GM12878 (cell line): ENCODE results near the gene WDR93. TPM values are rescaled to one million over a fixed set of nuclear protein-coding genes. Genes with fewer than 3 reads are reported as not detected.
A peak's percentile ranks its signal among the peaks of the same experiment; 100 is the strongest.

Source experiments
- ATAC-seq: fragments of 200-7000 bp; cut with Tn5 transposase; 3 replicates; pipeline ENCODE4 v1.9.1; 2020; ENCODE audit warnings: mild to moderate bottlenecking, moderate library complexity
- BruUV-seq: library from RNA; stranded (reverse); fragments of 400-500 nt; replicated peaks from 2 replicates; lab custom pipeline; 2021; lab: Mats Ljungman, UMichigan
- CTCF ChIA-PET: fragments of 300-600 bp; sonication (Branson Sonifier 250); formaldehyde crosslinking; extraction: SDS; loops from one replicate; lab custom pipeline; 2021; ENCODE audit warnings: inconsistent platforms; lab: Yijun Ruan, JAX
- POLR2A ChIA-PET: fragments of 350-600 bp; formaldehyde crosslinking; extraction: SDS; loops from one replicate; lab custom pipeline; 2021; ENCODE audit warnings: inconsistent platforms; lab: Charles Lee
- RAD21 ChIA-PET: fragments of 300-600 bp; sonication (Branson Sonifier 250); formaldehyde crosslinking; loops from one replicate; lab custom pipeline; 2023; ENCODE audit warnings: antibody characterized with exemption; ENCODE audit not compliant: unreplicated experiment; lab: Charles Lee
- SMC1A ChIA-PET: fragments of 300-600 bp; sonication (Branson Sonifier 250); formaldehyde crosslinking; loops from one replicate; lab custom pipeline; 2023; ENCODE audit not compliant: unreplicated experiment, uncharacterized antibody; lab: Charles Lee
- DNase-seq: peaks from one replicate; pipeline ENCODE4 v3.0.0-alpha.2; 2011; ENCODE audit warnings: low read depth, low spot score
- FAIRE-seq: peaks from 3 replicates; lab custom pipeline; 2011; peaks lifted over from hg19 to GRCh38; lab: Jason Lieb, UNC
- H2AFZ ChIP-seq: 2 replicates; pipeline ENCODE4 v1.6.0; 2011; ENCODE audit warnings: low read depth, low read length, control low read depth; ENCODE audit not compliant: control insufficient read depth
- H3K27ac ChIP-seq: 2 replicates; pipeline ENCODE4 v1.5.1; 2011; ENCODE audit warnings: control low read depth; ENCODE audit not compliant: control insufficient read depth, insufficient read depth
- H3K27me3 ChIP-seq, 2 experiments: replicated peaks in 1 of 2; 2 replicates each; pipeline versions ENCODE4 v1.6.0 to v1.6.1; 2011; ENCODE audit warnings: low read length in 1 of 2; ENCODE audit not compliant: control insufficient read depth in 2 of 2, insufficient read depth in 2 of 2
- H3K36me3 ChIP-seq, 2 experiments: 2 replicates each; pipeline ENCODE4 v1.5.1; 2011; ENCODE audit warnings: low read length in 1 of 2; ENCODE audit not compliant: control insufficient read depth in 2 of 2, insufficient read depth in 2 of 2
- H3K4me1 ChIP-seq: 2 replicates; pipeline ENCODE4 v1.6.1; 2011; ENCODE audit warnings: mild to moderate bottlenecking, low read length, moderate library complexity, mixed read lengths; ENCODE audit not compliant: control insufficient read depth, insufficient read depth
- H3K4me2 ChIP-seq: 2 replicates; pipeline ENCODE4 v1.6.0; 2011; ENCODE audit warnings: control low read depth; ENCODE audit not compliant: control insufficient read depth, insufficient read depth
- H3K4me3 ChIP-seq: fragments of 200-600 bp; sonication (generic); 2 replicates; pipeline ENCODE4 v1.5.1; 2016
- H3K79me2 ChIP-seq: 2 replicates; pipeline ENCODE4 v1.6.0; 2011; ENCODE audit warnings: low read length; ENCODE audit not compliant: control insufficient read depth, insufficient read depth
- H3K9ac ChIP-seq: 2 replicates; pipeline ENCODE4 v1.8.0; 2011; ENCODE audit warnings: low read length, control low read depth, mixed read lengths; ENCODE audit not compliant: control insufficient read depth, insufficient read depth
- H3K9me3 ChIP-seq: replicated peaks from 3 replicates; pipeline ENCODE4 v1.5.1; 2011; ENCODE audit warnings: mild to moderate bottlenecking, low read length; ENCODE audit not compliant: control insufficient read depth, insufficient read depth
- H4K20me1 ChIP-seq: 2 replicates; pipeline ENCODE4 v1.6.0; 2011; ENCODE audit not compliant: control insufficient read depth, insufficient read depth
- BHLHE40 ChIP-seq, 2 experiments: fragments of 450-650 bp in 1 of 2; IDR thresholded peaks; 2 replicates each; pipeline ENCODE4 v1.6.1; 2011 to 2017; ENCODE audit warnings: low read depth in 2 of 2, borderline replicate concordance in 1 of 2, improper control_type of control experiment in 1 of 2, low read length in 1 of 2, mild to moderate bottlenecking in 1 of 2
- DPF2 ChIP-seq: fragments of 450-650 bp; IDR thresholded peaks from 2 replicates; pipeline ENCODE4 v1.6.1; 2017; ENCODE audit warnings: mild to moderate bottlenecking
- EZH2 ChIP-seq: IDR thresholded peaks from 2 replicates; pipeline ENCODE4 v1.6.1; 2012; ENCODE audit warnings: low read depth, mild to moderate bottlenecking, control low read depth, inconsistent platforms, low read length, borderline replicate concordance; ENCODE audit not compliant: control insufficient read depth
- GABPA ChIP-seq: IDR thresholded peaks from 2 replicates; pipeline ENCODE4 v1.6.1; 2014; ENCODE audit warnings: antibody characterized with exemption, low read depth, mild to moderate bottlenecking, inconsistent platforms
- IKZF1 ChIP-seq: fragments of 450-650 bp; conservative IDR thresholded peaks from 2 replicates; pipeline ENCODE4 v1.6.1; 2017; ENCODE audit warnings: antibody characterized with exemption, mild to moderate bottlenecking
- LARP7 ChIP-seq: fragments of 450-650 bp; IDR thresholded peaks from 2 replicates; pipeline ENCODE4 v1.6.1; 2017; ENCODE audit warnings: mild to moderate bottlenecking
- MAX ChIP-seq: IDR thresholded peaks from 2 replicates; pipeline ENCODE4 v1.6.1; 2012; ENCODE audit warnings: low read depth, low read length, improper control_type of control experiment
- NFYA ChIP-seq: IDR thresholded peaks from 2 replicates; pipeline ENCODE4 v1.6.1; 2011; ENCODE audit warnings: low read depth, mild to moderate bottlenecking, low read length, improper control_type of control experiment, borderline replicate concordance
- REST ChIP-seq: IDR thresholded peaks from 2 replicates; pipeline ENCODE4 v1.6.1; 2012; ENCODE audit warnings: mild to moderate bottlenecking, low read depth, low read length
- RUNX3 ChIP-seq: IDR thresholded peaks from 2 replicates; pipeline ENCODE4 v1.6.1; 2012; ENCODE audit warnings: low read length, inconsistent platforms
- TCF7 ChIP-seq: IDR thresholded peaks from 2 replicates; pipeline ENCODE4 v1.6.1; 2014; ENCODE audit warnings: antibody characterized with exemption, borderline replicate concordance
- ZNF687 ChIP-seq: fragments of 450-650 bp; IDR thresholded peaks from 2 replicates; pipeline ENCODE4 v1.6.1; 2017; ENCODE audit warnings: mild to moderate bottlenecking, moderate library complexity
- WGBS: methylation state at CpG from one replicate; pipeline ENCODE4 v1.1.6; 2016; ENCODE audit warnings: low lambda C conversion rate; ENCODE audit not compliant: insufficient replicate concordance, insufficient coverage; ENCODE audit errors: missing lambda C conversion rate; 5-methylcytosine and 5-hydroxymethylcytosine counted together
- in situ Hi-C: fragments of 300-500 bp; cut with MboI; formaldehyde crosslinking; loops from 9 replicates; pipeline ENCODE4 v1.14.3; 2018; ENCODE audit warnings: mixed read lengths
- intact Hi-C: fragments of 100-400 bp; cut with micrococcal nuclease; formaldehyde crosslinking; loops from one replicate; pipeline ENCODE4 v1.14.2; 2022; ENCODE audit not compliant: unreplicated experiment
- polyA plus RNA-seq, 11 experiments: library from polyadenylated mRNA; depleted of rRNA in 4 of 11; unstranded in 6 of 11; stranded (reverse) in 5 of 11; fragments of >200 nt; fragmentation: Nextera tagmentation in 4 of 11; fragmentation: Illumina TruSeq in 1 of 11; extraction: Ambion mirVana in 4 of 11; extraction: Trizol in 1 of 11; gene quantifications; 1 replicate in 1 of 11; 2 replicates in 10 of 11; pipeline versions ENCODE4 v1.2.1 to v1.2.3, GENCODE V29; 2011 to 2016; ENCODE audit warnings: inconsistent platforms in 2 of 11, missing spikeins in 2 of 11, low read depth in 1 of 11
- total RNA-seq, 4 experiments: library from RNA; depleted of rRNA in 3 of 4; stranded (reverse); fragments of >200 nt in 3 of 4; fragmentation: Illumina TruSeq in 1 of 4; extraction: Trizol in 1 of 4; gene quantifications; 2 replicates each; pipeline versions ENCODE4 v1.2.1 to v1.2.3, GENCODE V29; 2013 to 2021

Gene WDR93
- total and polyA plus RNA-seq, 10 of the 15 experiments (the other 5 are each of a cell fraction or from before 2014, with no cell fraction given), result not detected

GRCh38 chr15:89775815-89776214 is 85.2 kb downstream of the WDR93 start (continued):
- no peak for TF ChIP-seq EZH2
- TF ChIP-seq NFYA, result no peak
- no peak for TF ChIP-seq RUNX3
- no peak for TF ChIP-seq GABPA

- H3K4me2 ChIP-seq, result peak within 1 kb of the TSS; percentile 92
- no peaks in the 10 kb centered on the region for H3K36me3 ChIP-seq
- no peak for DNase-seq
- H4K20me1 ChIP-seq, result no peaks in the 10 kb centered on the region
- no peaks in the 10 kb centered on the region for H3K9me3 ChIP-seq
- no TSS peak for BruUV-seq
- H3K79me2 ChIP-seq, result no peaks in the 10 kb centered on the region
- H3K4me1 ChIP-seq, result peaks cover 21% of the 10 kb centered on the region
- peak; percentile 88 for ATAC-seq
- ChIA-PET SMC1A (no interaction called here), CTCF (interaction anchor here (0.6 to 7.0 kb wide), 3 partner anchors 15 to 660 kb away, joined by 3 to 40 read pairs (median 9); no protein-coding TSS in a partner anchor), POLR2A (no interaction called here), RAD21 (interaction anchor here (1.2 kb wide), 1 partner anchor 26 kb away, joined by 3 read pairs; no protein-coding TSS in a partner anchor)
- intact Hi-C loops (no loop called here), in situ Hi-C loops (no loop called here)
- peak within 1 kb of the TSS; percentile 57; the same call in 1 of the 2 replicates for H3K4me3 ChIP-seq
- peak within 1 kb of the TSS; percentile 94 for H2AFZ ChIP-seq
- no peak within 1 kb of the TSS; the same call in 1 of the 2 replicates for H3K9ac ChIP-seq
- no peaks in the 10 kb centered on the region for H3K27me3 ChIP-seq
- H3K27ac ChIP-seq, result no peak within 1 kb of the TSS
- WGBS, result 16% methylated on average over 70 of the region's 82 CpGs
- FAIRE-seq, result peak; percentile 84
- TF ChIP-seq DPF2 (peak; percentile 22; the same call in 1 of the 2 replicates), REST (peak; percentile 51; the same call in 1 of the 2 replicates), MAX (0 out of 2 replicates have a peak, but pooled peaks have one; percentile 40), LARP7 (peak; percentile 44; the same call in 1 of the 2 replicates), TCF7 (no peak), IKZF1 (peak; percentile 78), BHLHE40 (IDR thresholded peaks at IDR 0.05; ENCODE audit: borderline replicate concordance in 1 of 2, low read depth in 2 of 2, low read length in 1 of 2) (peak in 1 of 2 experiments; percentile 67; a peak in 2 of 4 replicates), ZNF687 (no peak)
Observed at GRCh38 chr15:89776274-89777072, 85.9 kb downstream of the WDR93 start, which contains the start of gene MESP2. Gene MESP2 (plus strand): TSS chr15:89776332. CDS start chr15:89776358, 26 bp downstream.
